CD4-positive, alpha-beta T cell treated with Interleukin-12 subunit alpha and Interleukin-12 subunit beta, for 1 hour (primary cell): ENCODE data around the gene PARVG.

ENCODE experiments used
- DNase-seq: peaks from one replicate; pipeline ENCODE4 v3.0.0-alpha.2; 2020

PARVG gene

GRCh38 chr22:44199866-44200265, 19.1 kb downstream of the PARVG start:
- DNase-seq = no peak

GRCh38 chr22:44200451-44200850, 19.7 kb downstream of the PARVG start:
- no peak for DNase-seq

- no peak for DNase-seq
Measured at GRCh38 chr22:44200855-44201550, 20.3 kb downstream of the PARVG start.

GRCh38 chr22:44201665-44202064, 20.9 kb downstream of the PARVG start:
- DNase-seq = no peak

GRCh38 chr22:44202261-44202789, 21.6 kb downstream of the PARVG start:
- DNase-seq = no peak

- no peak for DNase-seq
Measured at GRCh38 chr22:44203203-44203602, 22.5 kb downstream of the PARVG start.

- no peak for DNase-seq
Measured at GRCh38 chr22:44204739-44205515, 24.2 kb downstream of the PARVG start.

GRCh38 chr22:44205516-44206329, 25.0 kb downstream of the PARVG start:
- DNase-seq = no peak

- DNase-seq = no peak
Measured at GRCh38 chr22:44206330-44206645, 25.6 kb downstream of the PARVG start.

GRCh38 chr22:44206696-44207095, 26.0 kb downstream of the PARVG start:
- no peak for DNase-seq

GRCh38 chr22:44207173-44207980, 26.7 kb downstream of the PARVG start:
- no peak for DNase-seq

- DNase-seq = no peak
Measured at GRCh38 chr22:44207981-44208317, 27.2 kb downstream of the PARVG start.

- DNase-seq = no peak
Measured at GRCh38 chr22:44209343-44209742, 28.6 kb downstream of the PARVG start.

GRCh38 chr22:44210722-44211121, 30.0 kb downstream of the PARVG start:
- DNase-seq = no peak

- DNase-seq = no peak
Measured at GRCh38 chr22:44211256-44211945, 30.7 kb downstream of the PARVG start.

GRCh38 chr22:44211946-44212930, 31.5 kb downstream of the PARVG start:
- DNase-seq = no peak

- no peak for DNase-seq
Measured at GRCh38 chr22:44212936-44213335, 32.2 kb downstream of the PARVG start.

- DNase-seq = no peak
Measured at GRCh38 chr22:44213489-44214043, 32.8 kb downstream of the PARVG start.

GRCh38 chr22:44214187-44214586, 33.5 kb downstream of the PARVG start:
- DNase-seq = no peak

- DNase-seq = no peak
Measured at GRCh38 chr22:44214764-44215163, 34.0 kb downstream of the PARVG start.

GRCh38 chr22:44215287-44215686, 34.6 kb downstream of the PARVG start:
- no peak for DNase-seq
